Measurements from ENCODE around the gene KCNA10.
"Not testable (repeated sequence)": the region's sequence is repeated elsewhere in the genome, so short reads cannot be mapped to it uniquely, and the experiment has no call there.

The KCNA10 gene

DNA sequence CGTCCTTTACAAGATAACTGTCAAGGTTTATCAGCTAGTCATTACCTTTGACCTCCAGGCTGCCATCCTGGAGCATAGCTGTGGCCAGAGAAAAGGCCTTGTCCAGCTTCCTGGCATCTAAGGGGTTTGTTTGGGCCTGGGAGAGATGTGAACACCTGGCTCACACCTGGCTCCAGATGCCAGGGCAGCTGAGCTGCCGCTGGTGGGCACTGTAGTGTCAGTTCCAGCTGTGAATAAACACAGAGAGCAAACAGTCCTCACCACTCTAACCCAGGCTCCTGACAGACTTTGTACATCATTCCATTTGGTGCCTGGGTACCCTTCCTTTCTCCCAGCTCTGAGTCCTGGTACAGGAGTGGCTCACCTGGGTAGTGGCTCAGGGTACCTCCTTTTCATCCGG, 14.3 kb upstream of the KCNA10 start:
- DNase-seq: no peak

DNA sequence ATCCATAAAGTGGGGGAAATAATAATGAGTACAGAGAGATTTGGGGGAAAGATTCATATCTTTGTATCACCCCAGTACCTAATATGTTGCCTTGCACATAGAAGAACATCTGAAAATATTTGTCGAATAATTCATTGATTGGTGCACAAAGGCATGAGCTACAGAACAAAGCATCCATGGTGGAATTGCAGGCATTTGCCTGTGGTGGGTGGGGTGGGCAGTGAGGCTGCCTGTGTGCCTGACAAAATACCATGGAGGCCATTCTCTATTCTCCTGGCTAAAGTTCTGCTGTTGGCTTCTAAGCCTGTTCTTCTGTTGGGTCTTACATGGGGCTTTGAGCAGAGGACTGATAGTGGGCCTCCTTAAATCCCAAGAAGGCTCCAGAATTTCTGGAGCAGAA, 10.0 kb upstream of the KCNA10 start:
- no peak for DNase-seq

DNA sequence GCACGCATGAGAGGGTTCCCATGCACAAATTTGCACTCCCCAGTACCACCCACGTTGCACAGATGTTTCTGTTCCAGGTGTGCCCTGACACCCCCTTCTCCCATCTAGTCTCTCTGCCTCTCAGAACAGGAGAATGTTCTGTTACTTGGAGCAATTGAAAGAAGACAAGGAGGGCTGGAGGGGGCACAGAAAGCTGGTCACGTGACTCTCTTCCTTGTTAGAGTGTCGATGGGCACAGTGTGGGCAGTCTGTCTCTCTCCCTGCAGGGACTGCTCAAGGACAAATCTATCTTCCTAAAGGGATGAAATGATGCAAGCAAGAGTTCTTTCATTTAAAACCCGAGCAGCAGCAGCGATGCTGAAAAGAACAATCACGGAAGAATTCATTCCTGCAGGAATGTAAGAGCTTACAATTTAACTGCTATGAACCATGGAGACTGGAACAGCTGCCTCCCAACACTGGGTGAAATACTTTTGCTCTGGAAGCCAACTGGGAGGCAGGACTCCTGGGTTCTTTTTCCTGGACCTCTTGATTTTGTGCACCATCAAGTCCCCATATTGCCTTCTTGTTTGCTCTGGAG, 7.3 kb upstream of the KCNA10 start:
- DNase-seq: no peak

DNA sequence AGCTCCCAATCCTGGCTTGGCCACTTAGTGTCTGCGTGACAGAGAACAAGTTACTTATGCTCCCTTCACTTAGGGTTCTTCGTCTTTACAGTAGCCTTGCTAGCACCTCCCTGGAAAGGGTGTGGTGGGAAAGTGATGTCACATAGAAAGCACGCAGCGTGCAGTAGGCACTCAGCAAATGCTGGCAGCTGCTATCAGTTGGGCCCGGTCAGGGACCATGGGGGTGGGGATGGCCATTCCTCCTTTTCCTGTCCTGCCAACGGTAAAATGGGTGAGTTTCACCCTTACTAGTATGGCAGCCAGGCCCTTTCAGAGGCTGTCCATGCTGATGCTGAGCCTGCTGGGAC, 6.2 kb upstream of the KCNA10 start:
- no peak for DNase-seq

DNA sequence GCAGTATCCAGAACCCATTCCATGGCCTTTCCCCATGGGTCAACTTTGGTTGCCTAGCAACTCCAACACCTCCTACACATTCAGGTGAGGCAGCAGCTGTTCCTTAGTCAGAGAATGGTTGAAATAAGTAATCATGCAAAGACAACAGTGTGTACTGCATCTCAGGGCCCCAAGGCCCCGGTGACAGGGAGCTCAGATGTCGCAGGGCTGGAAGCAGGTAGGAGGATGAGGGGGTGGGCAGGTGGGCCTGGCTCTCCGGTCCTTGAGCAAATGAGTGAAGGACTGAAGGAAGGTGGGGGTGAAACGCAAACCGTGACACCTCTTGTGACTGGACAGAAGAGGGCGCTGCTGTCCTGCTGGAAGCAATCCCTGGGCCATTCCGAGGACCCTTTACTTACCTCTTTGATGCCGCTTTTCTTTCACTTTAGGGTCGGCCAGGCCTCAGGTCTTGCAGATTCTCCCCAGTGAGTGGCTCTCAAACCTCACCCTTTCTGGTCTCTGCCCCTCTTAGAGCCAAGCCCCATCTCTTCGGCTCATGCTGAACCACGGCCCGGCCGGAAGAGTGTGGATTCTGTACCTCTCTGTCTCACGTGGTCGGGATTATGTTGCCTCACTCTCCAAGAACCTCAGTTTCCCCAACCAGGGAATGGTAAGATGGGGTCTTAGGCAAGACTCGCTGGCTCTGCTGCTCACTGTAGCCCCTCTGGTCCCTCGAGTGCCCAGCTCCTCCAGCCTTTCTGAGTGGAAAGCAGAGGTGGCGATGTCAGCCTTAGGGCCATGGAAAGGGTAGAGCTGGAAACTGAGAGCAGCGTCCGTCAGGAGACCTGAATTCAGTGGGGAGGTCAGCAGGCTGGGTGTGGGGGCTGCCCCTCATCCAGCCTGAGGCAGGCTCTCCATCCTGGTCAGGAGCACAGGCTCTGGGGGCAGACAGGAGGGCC, 5.6 kb upstream of the KCNA10 start:
- peak in 1 of 2 experiments; percentile 36 for DNase-seq

DNA sequence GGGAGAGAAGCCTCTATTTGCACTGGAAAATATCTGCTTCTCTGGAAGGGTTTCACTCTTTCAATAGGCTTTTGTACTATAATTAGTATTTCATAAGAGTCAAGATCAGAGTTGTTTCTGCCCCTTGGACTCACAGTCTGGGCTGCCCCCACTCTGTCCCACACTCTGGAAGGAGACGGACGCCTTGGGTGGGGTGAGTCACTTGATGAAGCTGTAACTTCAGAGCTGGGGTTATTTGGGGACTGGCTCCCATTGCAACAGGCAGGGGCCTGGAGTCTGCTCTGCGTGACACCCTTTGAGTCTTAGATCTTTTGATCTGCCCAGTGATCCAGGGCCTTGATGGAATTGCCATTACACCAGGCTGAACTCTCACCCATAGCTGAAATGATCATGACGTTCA, 4.0 kb upstream of the KCNA10 start:
- DNase-seq: no peak

DNA sequence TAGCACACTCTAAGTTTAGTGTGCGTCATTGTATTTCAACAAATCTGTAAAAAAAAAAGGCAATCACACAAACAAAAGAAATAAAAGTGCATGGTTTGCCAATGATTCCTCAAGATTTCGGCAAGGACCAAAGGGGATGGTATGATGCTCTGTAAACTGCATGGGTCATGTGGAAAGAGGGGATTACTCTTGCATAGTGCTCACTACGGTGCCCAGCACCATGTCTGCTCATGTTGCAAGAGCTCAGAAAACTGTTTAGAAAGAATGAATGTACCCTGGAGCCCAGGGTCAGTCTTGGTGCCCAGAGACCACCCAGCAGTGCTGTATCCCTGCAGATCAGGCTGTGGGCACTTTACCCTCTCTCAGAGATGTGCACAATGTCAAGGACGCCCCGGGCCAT, 3.6 kb upstream of the KCNA10 start:
- DNase-seq: no peak

DNA sequence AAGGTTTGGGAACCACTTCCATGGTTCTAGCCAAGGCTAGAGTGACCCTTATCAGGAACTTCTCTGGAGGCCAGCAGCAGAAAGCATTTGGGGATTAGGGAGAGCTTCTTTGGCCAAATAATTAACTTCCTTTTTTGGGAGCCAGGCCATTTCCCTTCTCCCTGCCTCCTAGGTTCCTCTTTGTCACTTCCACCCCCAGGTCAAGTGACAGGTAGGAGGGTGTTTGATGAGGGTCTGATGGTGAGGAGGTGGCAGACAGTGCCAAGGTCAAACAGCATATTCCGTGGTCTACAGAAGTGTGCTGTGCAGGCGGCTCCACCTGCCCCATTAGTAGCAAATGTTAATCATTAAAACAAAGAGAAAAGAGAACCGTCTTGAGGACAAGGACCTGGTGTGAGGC, 1.9 kb upstream of the KCNA10 start:
- DNase-seq: no peak

DNA sequence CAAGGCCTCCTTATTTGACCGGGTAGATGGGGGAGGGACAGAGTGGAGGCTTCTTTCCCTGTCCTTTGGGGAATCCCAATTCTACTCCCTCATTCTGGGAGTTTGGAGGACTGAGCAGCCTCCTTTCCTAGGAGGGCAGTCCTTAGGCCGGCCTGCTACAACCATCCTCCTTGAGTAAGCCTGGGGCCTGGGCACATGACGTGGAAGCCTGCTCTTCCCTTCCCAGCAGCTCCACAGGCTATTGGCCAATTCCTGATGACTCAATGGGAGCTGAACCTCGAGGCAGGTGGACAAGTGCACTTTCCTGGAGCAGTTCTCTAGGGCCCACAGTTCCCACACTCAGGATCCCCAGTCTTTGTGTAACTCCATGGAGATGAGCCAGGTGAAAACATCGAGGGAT, 3.1 kb downstream of the KCNA10 start:
- no peak for DNase-seq

DNA sequence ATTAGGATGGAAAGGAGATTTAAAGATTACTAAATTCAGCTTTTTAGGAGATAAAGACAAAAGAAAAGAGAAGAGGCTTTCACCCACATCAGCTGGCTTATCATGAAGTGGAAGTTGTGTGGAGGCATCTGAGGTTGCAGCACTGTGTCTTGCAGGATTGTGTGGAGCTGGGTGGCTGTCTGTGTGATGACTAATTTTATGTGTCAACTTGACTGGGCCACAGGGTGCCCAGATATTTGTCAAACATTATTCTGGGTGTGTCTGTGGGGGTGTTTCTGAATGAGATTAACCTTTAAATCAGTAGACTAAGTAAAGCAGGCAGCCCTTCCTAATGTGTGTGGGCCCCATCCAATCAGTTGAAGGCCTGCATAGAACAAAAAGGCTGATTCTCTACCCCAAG, 3.9 kb downstream of the KCNA10 start:
- no peak for DNase-seq

DNA sequence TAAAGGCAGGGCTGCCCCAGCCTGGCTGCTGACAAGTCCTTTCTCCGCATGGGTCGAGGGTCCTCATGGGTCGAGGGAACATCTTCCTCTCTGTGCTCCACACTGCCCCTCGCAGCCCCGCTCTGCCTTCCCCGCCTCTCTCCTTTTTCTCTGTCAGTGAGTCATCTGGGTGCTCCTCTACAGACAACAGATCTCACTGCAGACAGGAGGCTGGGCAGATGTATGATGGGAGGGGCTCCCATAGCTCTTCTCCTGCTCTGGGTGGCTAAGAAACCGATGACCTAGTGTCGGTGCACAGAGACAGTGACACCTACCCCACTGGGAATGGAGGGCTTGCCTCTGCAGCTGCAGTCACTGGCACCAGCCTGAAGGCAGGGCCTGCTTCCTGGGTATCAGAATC, 5.5 kb downstream of the KCNA10 start:
- no peak for DNase-seq

DNA sequence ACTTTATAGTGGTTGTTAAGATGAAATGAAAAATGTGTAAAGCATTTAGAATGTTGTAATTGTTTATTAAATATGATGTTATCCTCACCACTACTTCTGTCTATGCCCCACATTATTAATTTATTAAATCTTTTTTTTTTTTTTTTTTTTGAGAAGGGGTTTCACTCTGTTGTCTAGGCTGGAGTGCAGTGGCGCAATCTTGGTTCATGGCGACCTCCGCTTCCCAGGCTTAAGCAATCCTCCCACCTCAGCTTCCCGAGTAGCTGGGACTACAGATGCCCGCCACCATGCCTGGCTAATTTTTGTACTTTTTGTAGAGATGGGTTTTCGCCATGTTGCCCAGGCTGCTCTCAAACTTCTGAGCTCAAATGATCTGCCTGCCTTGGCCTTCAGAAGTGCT, 7.5 kb downstream of the KCNA10 start:
- no peak for DNase-seq

DNA sequence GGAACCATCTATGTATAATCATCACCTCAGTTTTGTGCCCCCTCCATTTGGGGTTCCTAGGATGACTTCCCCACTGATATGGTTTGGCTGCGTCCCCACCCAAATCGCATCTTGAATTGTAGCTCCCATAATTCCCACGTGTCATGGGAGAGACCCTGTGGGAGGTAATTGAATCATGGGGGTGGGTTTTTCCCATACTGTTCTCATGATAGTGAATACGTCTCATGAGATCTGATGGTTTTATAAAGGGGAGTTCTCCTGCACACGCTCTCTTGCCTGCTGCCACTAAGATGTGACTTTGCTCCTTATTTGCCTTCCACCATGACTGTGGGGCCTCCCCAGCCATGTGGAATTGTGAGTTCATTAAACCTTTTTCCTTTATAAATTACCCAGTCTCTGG, 8.1 kb downstream of the KCNA10 start:
- not testable (repeated sequence) for DNase-seq

DNA sequence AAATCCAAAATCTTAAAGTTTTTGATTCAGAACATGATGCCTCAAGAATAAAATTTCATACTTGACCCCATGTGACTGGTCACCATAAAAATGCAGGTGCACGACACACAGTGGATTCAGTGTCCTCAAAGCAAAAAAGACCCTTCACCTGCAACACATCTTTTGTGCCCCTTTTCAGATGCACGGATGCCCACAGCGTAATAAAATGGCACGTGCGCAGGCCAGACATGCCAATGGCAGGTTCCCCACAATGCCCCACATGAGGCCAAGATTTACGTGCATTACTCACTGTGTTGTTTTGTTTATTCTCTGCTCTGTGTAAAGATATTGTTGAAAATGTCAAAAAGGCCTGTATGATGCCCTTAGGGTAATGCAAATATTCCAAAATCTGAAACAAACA, 9.3 kb downstream of the KCNA10 start:
- DNase-seq: no peak

DNA sequence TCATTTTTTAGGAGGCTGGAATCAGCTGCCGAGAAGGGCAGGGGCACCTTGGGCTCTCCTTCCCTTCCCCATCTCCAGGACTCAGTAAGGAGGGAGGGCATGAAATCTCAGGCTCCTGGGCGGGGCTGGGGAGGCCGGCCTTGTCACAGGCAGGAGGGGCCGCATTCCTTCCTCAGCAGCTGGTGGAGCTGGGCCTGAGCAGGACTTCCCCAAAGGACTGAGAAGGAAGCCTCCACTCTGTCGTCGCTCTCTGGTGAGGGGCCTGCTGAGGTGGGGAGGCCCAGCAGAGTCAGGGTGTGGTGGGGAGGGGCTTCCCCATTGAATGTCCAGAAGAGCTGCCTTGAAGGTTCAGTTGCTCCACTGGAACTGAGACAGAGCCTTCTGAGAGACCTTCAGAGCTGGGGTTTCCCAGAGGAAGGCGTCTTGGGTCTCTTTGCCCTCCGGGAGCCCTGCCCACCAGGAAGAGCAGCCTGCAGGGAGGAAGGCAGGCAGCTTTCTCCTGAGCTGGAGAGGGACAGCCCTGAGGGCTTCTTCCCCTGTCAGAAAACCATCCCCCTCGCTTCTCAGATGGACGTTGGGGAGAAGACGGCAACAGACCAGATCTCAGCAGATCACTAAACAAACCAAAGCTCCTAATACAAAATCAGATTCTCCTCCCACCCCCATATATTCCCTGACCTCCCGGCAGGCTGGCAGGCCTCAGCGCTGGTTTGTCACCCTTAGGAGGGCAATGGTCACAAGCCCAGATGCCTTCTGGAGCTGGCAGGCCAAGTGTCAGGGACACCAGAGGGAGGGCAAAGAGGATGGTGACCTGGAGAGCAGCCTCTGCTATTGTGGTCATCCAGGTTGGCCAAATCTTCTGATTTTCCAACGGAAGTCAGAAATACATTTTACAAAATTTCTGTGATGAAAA, 10.7 kb downstream of the KCNA10 start:
- no peak for DNase-seq

DNA sequence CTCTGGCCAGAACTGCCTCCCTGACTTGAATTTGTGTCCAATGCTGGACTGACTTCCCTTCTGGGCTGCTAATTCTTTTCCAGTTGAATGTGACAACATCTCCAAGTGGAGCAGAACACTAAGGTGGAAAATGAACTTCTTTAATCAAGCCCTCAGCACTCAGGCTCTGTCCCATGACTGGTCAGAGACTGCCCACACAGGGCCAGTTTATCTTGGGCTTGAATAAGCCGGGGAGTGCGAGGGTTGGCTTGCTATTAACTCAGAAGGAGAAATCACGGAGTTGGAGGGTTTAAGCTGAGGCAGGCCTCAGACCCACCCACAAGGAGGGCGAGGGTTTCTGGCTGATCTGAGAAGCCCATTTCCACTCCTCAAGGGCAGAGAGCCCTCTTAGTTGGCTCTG, 12.4 kb downstream of the KCNA10 start:
- no peak for DNase-seq

DNA sequence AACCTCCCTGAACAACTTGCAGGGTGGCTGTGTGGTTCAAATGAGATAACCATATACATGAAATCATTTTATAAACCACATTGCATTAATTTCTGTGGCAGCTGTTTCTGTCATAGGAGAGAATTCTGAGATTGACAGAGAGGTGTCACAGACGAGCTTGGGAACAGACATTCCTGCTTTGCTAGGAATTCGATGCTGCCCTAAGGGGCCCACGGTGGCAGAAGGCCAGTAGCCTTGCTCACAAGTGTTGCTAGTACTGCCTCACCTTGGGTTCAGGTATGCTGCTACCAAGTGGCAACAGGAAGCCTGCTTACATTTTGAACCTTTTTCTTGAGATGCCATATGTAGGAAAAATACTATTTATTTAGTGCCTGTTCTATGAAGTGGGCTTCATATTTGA, 13.4 kb downstream of the KCNA10 start:
- no peak for DNase-seq

DNA sequence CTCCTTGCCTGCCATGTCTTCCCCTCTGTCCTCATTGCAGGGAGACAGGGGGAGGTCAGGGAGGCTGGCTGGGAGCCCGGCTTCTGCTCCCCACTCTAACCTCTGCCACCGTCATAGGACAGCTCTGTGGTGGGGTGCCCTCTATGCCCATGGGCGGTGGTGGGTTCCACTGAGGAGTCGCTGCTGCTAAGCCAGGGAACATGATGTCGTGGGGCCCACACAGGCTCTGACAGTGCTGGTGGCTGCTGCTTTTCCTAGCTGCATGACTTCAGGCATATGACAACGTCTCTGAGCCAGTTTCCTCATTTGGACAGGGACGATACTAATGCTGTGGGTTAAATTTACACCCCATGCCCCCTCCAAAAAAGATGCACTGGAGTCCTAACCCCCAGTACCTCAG, 14.7 kb downstream of the KCNA10 start:
- no peak for DNase-seq

DNA sequence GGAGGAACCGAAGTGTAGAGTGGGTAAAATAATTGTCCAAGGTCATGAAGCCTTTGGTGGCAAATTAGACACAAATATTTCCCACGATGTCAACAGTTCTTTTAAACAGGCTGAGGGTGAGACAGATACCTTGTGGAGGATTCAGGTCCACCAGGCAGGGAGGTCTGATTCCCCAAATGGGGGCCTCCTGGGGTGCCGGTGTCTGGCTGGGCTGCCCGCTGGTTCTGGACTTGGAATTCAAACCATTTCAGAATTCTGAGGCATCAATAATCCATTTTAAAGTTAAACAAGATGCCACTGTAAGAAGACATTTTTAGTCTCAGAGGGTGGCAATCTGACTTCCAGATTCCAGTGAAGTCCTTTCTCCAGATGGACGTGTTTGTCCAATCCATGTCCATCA, 15.5 kb downstream of the KCNA10 start:
- no peak for DNase-seq

DNA sequence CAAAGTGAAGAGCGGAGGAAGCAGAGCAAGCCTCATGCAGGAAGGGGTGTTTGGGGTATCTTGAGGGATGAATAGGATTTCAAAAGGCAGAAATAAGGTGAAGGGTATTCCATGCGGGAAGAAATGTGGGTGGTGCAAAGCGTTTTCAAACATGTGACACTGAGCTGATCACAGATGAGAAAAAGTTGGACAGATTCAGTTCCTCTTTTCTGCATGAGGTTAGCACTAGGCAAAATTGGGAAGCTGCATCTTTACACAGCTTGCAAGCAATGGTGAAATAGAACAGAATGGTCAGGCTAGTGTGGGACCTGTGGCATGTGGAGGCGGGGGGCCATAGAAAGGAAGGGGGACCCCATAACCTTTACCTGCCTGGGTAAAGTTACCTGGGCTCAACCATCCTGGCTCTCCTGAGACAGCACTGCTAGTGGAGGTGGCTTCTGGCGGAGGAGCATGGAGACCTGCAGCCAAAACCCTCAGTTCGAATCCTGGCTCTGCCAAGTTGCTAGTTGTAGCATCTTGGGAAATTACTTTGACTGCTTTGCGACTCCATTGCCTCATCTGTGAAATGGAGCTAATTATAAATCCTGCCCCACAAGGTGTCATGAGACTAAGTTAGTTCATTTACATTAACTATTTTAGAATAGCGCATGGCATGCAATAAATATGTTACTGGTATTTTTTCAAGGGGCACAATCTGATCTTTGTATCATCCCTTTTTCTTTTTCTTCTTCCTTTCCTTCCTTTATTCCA, 16.4 kb downstream of the KCNA10 start:
- DNase-seq: no peak

DNA sequence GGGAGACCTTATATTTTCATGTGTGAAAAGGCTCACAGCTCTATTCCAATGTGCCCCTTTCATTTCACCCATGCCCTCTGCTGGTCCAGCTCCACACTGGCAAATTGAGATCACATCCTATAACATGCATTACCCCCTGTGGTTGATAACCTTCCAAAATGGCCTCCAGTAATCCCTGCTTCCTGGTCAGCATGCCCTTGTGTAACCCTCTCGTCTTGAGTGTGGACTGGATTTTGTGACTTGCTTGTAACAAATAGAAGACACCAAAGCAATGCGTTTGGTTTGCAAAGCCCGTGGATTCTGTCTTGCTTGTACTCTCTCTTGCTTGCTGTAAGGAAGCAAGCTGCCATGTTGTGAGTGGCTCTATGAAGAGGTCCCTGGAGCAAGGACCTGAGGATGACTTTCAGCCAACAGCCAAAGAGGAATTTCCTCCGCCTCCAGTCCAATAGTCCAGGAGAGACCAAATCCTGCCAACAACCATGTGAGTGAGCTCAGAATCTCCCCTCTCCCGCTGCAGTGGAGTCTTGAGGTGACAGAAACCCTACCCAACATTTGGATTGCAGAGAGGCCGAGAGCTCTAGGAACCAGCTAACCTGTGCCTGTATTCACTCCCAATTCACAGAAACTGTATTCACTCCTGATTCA, 17.4 kb downstream of the KCNA10 start:
- DNase-seq: no peak

DNA sequence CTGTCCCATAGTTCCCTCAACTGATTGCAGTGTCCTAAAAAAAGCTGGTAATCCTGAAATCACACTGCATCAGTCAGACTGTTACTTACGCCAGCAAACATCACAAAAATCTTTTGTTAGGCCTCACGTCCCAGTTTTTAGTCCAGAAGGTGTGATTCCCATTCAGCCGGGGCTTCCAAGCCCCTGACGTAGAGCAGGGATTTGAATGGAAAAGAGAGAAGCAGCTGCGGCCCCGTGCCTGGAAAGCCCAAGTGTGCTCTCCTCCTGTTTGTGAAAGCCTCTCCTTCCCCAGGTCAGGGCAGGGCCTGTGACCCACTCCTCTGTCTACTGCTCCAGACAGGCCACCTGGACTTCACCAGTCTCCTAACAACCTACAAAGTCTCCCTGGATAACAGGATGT, 20.7 kb downstream of the KCNA10 start:
- DNase-seq: no peak

All from cerebellar nuclear complex (tissue), 1 donor.